ENCODE measurements around the gene MSI2.

The MSI2 gene

GRCh38 chr17:57696050-57696449 lies 439.7 kb downstream of the MSI2 start:
- no peak for ATAC-seq
- TF ChIP-seq ZFP30 (CRISPR knock-in tag; IDR thresholded peaks at IDR 0.05) = no peak

GRCh38 chr17:57697197-57697596 lies 440.9 kb downstream of the MSI2 start:
- ATAC-seq = no peak
- no peak for TF ChIP-seq CSRNP3 (CRISPR knock-in tag; IDR thresholded peaks at IDR 0.05)
- no peak for TF ChIP-seq TSHZ2 (CRISPR knock-in tag; IDR thresholded peaks at IDR 0.05)
- TF ChIP-seq GLIS3 (CRISPR knock-in tag; IDR thresholded peaks at IDR 0.05) = no peak
- TF ChIP-seq TCF4 (CRISPR knock-in tag; IDR thresholded peaks at IDR 0.05; ENCODE audit: borderline replicate concordance) = no peak
- no peak for TF ChIP-seq ARNTL (CRISPR knock-in tag; IDR thresholded peaks at IDR 0.05; ENCODE audit: borderline replicate concordance, low read depth)
- no peak for TF ChIP-seq ZNF565 (CRISPR knock-in tag; conservative IDR thresholded peaks at IDR 0.05; ENCODE audit: low read depth)
- no peak for TF ChIP-seq CSDC2 (CRISPR knock-in tag; IDR thresholded peaks at IDR 0.05)
- TF ChIP-seq CREB5 (CRISPR knock-in tag; IDR thresholded peaks at IDR 0.05; ENCODE audit: low read depth) = no peak
- no peak for TF ChIP-seq PATZ1 (CRISPR knock-in tag; IDR thresholded peaks at IDR 0.05; ENCODE audit: borderline replicate concordance)
- TF ChIP-seq SNAI2 (CRISPR knock-in tag; IDR thresholded peaks at IDR 0.05) = no peak
- TF ChIP-seq ZNF8 (CRISPR knock-in tag; IDR thresholded peaks at IDR 0.05) = no peak

- TF ChIP-seq ESRRG (CRISPR knock-in tag; IDR thresholded peaks at IDR 0.05) = no peak
- no peak for TF ChIP-seq ZFP30 (CRISPR knock-in tag; IDR thresholded peaks at IDR 0.05)
- no peak for TF ChIP-seq CREB5 (CRISPR knock-in tag; IDR thresholded peaks at IDR 0.05; ENCODE audit: low read depth)
- TF ChIP-seq PPARA (CRISPR knock-in tag; IDR thresholded peaks at IDR 0.05; ENCODE audit: borderline replicate concordance) = no peak
- no peak for TF ChIP-seq SNAI2 (CRISPR knock-in tag; IDR thresholded peaks at IDR 0.05)
- no peak for TF ChIP-seq TOX (CRISPR knock-in tag; IDR thresholded peaks at IDR 0.05; ENCODE audit: borderline replicate concordance)
- no peak for ATAC-seq
Measured at GRCh38 chr17:57697891-57698711, 441.8 kb downstream of the MSI2 start.

GRCh38 chr17:57699751-57700219 lies 443.5 kb downstream of the MSI2 start:
- ATAC-seq = peak; percentile 47; the same call in 2 of the 3 replicates
- no peak for TF ChIP-seq SNAI2 (CRISPR knock-in tag; IDR thresholded peaks at IDR 0.05)
- TF ChIP-seq GLIS3 (CRISPR knock-in tag; IDR thresholded peaks at IDR 0.05) = no peak
- TF ChIP-seq TCF4 (CRISPR knock-in tag; IDR thresholded peaks at IDR 0.05; ENCODE audit: borderline replicate concordance) = peak; percentile 94
- TF ChIP-seq ZFP30 (CRISPR knock-in tag; IDR thresholded peaks at IDR 0.05) = no peak
- peak; percentile 97; the same call in 1 of the 2 replicates for TF ChIP-seq TSHZ2 (CRISPR knock-in tag; IDR thresholded peaks at IDR 0.05)
- TF ChIP-seq PATZ1 (CRISPR knock-in tag; IDR thresholded peaks at IDR 0.05; ENCODE audit: borderline replicate concordance) = no peak
- no peak for TF ChIP-seq PPARA (CRISPR knock-in tag; IDR thresholded peaks at IDR 0.05; ENCODE audit: borderline replicate concordance)
- TF ChIP-seq ESRRG (CRISPR knock-in tag; IDR thresholded peaks at IDR 0.05) = no peak
- TF ChIP-seq ZC3H10 (CRISPR knock-in tag; IDR thresholded peaks at IDR 0.05) = no peak
- no peak for TF ChIP-seq POU6F1 (CRISPR knock-in tag; IDR thresholded peaks at IDR 0.05; ENCODE audit: borderline replicate concordance, low read depth)
- TF ChIP-seq CSDC2 (CRISPR knock-in tag; IDR thresholded peaks at IDR 0.05) = no peak
